K562 (cell line): ENCODE measurements around the gene KCNK4. TPM values are rescaled to one million over a fixed set of nuclear protein-coding genes. Genes with fewer than 3 reads are reported as not detected.
A peak's percentile ranks its signal among the peaks of the same experiment; 100 is the strongest.

ENCODE experiments used
- ADNP ChIP-seq: fragments of 200-800 bp; sonication (Bioruptor generic); IDR thresholded peaks from 2 replicates; pipeline ENCODE4 v1.6.1; 2016; ENCODE audit warnings: missing genetic modification characterization, missing compliant biosample characterization
- HBP1 ChIP-seq: fragments of 450-650 bp; formaldehyde crosslinking; IDR thresholded peaks from 2 replicates; pipeline ENCODE4 v1.4.0; 2022; ENCODE audit warnings: missing genetic modification characterization
- HEY1 ChIP-seq: fragments of 250-450 bp; sonication (Bioruptor Pico); IDR thresholded peaks from 2 replicates; pipeline ENCODE4 v1.5.0; 2020; ENCODE audit warnings: mild to moderate bottlenecking, moderate library complexity, borderline replicate concordance
- SMARCA4 ChIP-seq: fragments of 450-650 bp; IDR thresholded peaks from 2 replicates; pipeline ENCODE4 v1.6.1; 2016
- SP1 ChIP-seq: sonication (generic); formaldehyde crosslinking; IDR thresholded peaks from 2 replicates; pipeline ENCODE4 v1.8.1; 2022; ENCODE audit warnings: mild to moderate bottlenecking, missing genetic modification reagents
- TCF7 ChIP-seq: sonication (generic); IDR thresholded peaks from 2 replicates; pipeline ENCODE4 v1.6.1; 2016; ENCODE audit warnings: antibody characterized with exemption, borderline replicate concordance
- TGIF2 ChIP-seq: sonication (generic); formaldehyde crosslinking; IDR thresholded peaks from 2 replicates; pipeline ENCODE4 v1.8.1; 2022; ENCODE audit warnings: mild to moderate bottlenecking, missing genetic modification reagents, moderate library complexity
- XRCC4 ChIP-seq: IDR thresholded peaks from one replicate; pipeline ENCODE4 v1.6.1; 2011; ENCODE audit not compliant: insufficient read depth, insufficient read length; ENCODE audit errors: extremely low read depth
- polyA plus RNA-seq, 8 experiments: library from polyadenylated mRNA; depleted of rRNA in 4 of 8; stranded (reverse) in 5 of 8; unstranded in 3 of 8; fragments of >200 nt; fragmentation: Nextera tagmentation in 2 of 8; fragmentation: Illumina TruSeq in 1 of 8; extraction: Ambion mirVana in 2 of 8; extraction: Trizol in 1 of 8; gene quantifications; 2 replicates each; pipeline versions ENCODE4 v1.2.1 to v1.2.3, GENCODE V29; 2011 to 2014; ENCODE audit warnings: inconsistent platforms in 1 of 8, missing spikeins in 1 of 8
- total RNA-seq, 7 experiments: library from RNA; depleted of rRNA in 6 of 7; stranded (reverse); fragments of >200 nt in 6 of 7; fragmentation: Illumina TruSeq in 2 of 7; extraction: Trizol in 2 of 7; gene quantifications; 2 replicates each; pipeline versions ENCODE4 v1.2.1 to v1.2.3, GENCODE V29; 2011 to 2021; ENCODE audit warnings: low replicate concordance in 1 of 7
- TF ChIP-seq, protein P1 (sequence below): fragments of 150-350 bp; IDR thresholded peaks from 2 replicates; pipeline ENCODE4 v1.6.1; 2014; ENCODE audit warnings: low read depth, mild to moderate bottlenecking, low read length, borderline replicate concordance
- TF ChIP-seq, protein P2 (sequence below): fragments of 250-450 bp; sonication (Bioruptor Pico); IDR thresholded peaks from 2 replicates; pipeline ENCODE4 v1.8.0; 2022; ENCODE audit warnings: moderate library complexity, mild to moderate bottlenecking, inconsistent platforms
- TF ChIP-seq, protein P3 (sequence below), 2 experiments: fragments of 150-350 bp in 1 of 2; IDR thresholded peaks; 2 replicates each; pipeline ENCODE4 v1.6.1; 2012 to 2016; ENCODE audit warnings: low read depth in 2 of 2, low read length in 2 of 2, mild to moderate bottlenecking in 1 of 2, moderate library complexity in 1 of 2
- TF ChIP-seq, protein P4 (sequence below), 2 experiments: IDR thresholded peaks; 2 replicates each; pipeline ENCODE4 v1.6.1; 2012; ENCODE audit warnings: improper control_type of control experiment in 2 of 2, low read depth in 2 of 2, low read length in 2 of 2, borderline replicate concordance in 1 of 2

Gene KCNK4
- total and polyA plus RNA-seq, 9 of the 15 experiments (the other 6 are each of a cell fraction or from before 2014, with no cell fraction given) = not detected

GRCh38 chr11:64284962-64285884, 5.9 kb upstream of the KCNK4 start, which contains the start of gene GPR137 (continued):
- TF ChIP-seq, protein P1, sequence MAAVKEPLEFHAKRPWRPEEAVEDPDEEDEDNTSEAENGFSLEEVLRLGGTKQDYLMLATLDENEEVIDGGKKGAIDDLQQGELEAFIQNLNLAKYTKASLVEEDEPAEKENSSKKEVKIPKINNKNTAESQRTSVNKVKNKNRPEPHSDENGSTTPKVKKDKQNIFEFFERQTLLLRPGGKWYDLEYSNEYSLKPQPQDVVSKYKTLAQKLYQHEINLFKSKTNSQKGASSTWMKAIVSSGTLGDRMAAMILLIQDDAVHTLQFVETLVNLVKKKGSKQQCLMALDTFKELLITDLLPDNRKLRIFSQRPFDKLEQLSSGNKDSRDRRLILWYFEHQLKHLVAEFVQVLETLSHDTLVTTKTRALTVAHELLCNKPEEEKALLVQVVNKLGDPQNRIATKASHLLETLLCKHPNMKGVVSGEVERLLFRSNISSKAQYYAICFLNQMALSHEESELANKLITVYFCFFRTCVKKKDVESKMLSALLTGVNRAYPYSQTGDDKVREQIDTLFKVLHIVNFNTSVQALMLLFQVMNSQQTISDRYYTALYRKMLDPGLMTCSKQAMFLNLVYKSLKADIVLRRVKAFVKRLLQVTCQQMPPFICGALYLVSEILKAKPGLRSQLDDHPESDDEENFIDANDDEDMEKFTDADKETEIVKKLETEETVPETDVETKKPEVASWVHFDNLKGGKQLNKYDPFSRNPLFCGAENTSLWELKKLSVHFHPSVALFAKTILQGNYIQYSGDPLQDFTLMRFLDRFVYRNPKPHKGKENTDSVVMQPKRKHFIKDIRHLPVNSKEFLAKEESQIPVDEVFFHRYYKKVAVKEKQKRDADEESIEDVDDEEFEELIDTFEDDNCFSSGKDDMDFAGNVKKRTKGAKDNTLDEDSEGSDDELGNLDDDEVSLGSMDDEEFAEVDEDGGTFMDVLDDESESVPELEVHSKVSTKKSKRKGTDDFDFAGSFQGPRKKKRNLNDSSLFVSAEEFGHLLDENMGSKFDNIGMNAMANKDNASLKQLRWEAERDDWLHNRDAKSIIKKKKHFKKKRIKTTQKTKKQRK = no peak
- no peak for TF ChIP-seq HEY1
- TF ChIP-seq, protein P2, sequence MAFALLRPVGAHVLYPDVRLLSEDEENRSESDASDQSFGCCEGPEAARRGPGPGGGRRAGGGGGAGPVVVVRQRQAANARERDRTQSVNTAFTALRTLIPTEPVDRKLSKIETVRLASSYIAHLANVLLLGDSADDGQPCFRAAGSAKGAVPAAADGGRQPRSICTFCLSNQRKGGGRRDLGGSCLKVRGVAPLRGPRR (CRISPR knock-in tag) = no peak
- TF ChIP-seq ADNP (tag) = no peak
- TF ChIP-seq SMARCA4 = 0 out of 2 replicates have a peak, but pooled peaks have one; percentile 31
- TF ChIP-seq, protein P3, sequence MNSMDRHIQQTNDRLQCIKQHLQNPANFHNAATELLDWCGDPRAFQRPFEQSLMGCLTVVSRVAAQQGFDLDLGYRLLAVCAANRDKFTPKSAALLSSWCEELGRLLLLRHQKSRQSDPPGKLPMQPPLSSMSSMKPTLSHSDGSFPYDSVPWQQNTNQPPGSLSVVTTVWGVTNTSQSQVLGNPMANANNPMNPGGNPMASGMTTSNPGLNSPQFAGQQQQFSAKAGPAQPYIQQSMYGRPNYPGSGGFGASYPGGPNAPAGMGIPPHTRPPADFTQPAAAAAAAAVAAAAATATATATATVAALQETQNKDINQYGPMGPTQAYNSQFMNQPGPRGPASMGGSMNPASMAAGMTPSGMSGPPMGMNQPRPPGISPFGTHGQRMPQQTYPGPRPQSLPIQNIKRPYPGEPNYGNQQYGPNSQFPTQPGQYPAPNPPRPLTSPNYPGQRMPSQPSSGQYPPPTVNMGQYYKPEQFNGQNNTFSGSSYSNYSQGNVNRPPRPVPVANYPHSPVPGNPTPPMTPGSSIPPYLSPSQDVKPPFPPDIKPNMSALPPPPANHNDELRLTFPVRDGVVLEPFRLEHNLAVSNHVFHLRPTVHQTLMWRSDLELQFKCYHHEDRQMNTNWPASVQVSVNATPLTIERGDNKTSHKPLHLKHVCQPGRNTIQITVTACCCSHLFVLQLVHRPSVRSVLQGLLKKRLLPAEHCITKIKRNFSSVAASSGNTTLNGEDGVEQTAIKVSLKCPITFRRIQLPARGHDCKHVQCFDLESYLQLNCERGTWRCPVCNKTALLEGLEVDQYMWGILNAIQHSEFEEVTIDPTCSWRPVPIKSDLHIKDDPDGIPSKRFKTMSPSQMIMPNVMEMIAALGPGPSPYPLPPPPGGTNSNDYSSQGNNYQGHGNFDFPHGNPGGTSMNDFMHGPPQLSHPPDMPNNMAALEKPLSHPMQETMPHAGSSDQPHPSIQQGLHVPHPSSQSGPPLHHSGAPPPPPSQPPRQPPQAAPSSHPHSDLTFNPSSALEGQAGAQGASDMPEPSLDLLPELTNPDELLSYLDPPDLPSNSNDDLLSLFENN (IDR thresholded peaks at IDR 0.05; ENCODE audit: low read depth in 2 of 2, low read length in 2 of 2) = peak in 1 of 2 experiments; percentile 42; a peak in 1 of 4 replicates
- no peak for TF ChIP-seq XRCC4
- 0 out of 2 replicates have a peak, but pooled peaks have one; percentile 10 for TF ChIP-seq TCF7
- TF ChIP-seq TGIF2 (CRISPR knock-in tag) = no peak
- peak; percentile 43; the same call in 1 of the 2 replicates for TF ChIP-seq SP1
- no peak for TF ChIP-seq HBP1 (CRISPR knock-in tag)
- TF ChIP-seq, protein P4, sequence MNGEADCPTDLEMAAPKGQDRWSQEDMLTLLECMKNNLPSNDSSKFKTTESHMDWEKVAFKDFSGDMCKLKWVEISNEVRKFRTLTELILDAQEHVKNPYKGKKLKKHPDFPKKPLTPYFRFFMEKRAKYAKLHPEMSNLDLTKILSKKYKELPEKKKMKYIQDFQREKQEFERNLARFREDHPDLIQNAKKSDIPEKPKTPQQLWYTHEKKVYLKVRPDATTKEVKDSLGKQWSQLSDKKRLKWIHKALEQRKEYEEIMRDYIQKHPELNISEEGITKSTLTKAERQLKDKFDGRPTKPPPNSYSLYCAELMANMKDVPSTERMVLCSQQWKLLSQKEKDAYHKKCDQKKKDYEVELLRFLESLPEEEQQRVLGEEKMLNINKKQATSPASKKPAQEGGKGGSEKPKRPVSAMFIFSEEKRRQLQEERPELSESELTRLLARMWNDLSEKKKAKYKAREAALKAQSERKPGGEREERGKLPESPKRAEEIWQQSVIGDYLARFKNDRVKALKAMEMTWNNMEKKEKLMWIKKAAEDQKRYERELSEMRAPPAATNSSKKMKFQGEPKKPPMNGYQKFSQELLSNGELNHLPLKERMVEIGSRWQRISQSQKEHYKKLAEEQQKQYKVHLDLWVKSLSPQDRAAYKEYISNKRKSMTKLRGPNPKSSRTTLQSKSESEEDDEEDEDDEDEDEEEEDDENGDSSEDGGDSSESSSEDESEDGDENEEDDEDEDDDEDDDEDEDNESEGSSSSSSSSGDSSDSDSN (IDR thresholded peaks at IDR 0.05; ENCODE audit: borderline replicate concordance in 1 of 2, low read depth in 2 of 2, low read length in 2 of 2) = peak in 1 of 2 experiments; percentile 69; a peak in 2 of 4 replicates
